ENCODE results near the gene TIMP3. TPM values are rescaled to one million over a fixed set of nuclear protein-coding genes. Genes with fewer than 3 reads are reported as not detected.

TIMP3 gene
- polyA plus RNA-seq, 1 donor from 2014 or later, result 0.72 TPM

DNA sequence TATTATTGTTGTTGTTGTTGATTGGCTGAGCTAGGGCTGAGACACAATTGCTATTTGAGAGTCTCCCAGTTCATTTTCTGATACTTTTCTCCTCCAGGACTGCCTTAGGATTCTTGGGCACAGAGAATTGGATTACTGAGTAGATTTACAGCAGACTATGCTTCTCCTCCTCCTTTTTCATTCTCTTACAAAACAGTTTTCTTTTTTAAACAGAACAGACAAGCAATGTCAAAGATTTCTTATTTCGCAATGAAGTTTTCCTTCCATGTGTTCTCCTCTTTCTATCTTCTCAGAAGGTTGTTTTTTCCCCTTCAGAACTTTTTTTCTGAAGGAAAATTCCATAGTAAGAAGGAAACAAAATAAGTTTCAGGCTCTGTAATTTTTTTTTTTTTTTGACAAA is 19.8 kb upstream of the TIMP3 start:
- H3K79me2 ChIP-seq (replicated peaks; ENCODE audit: insufficient read depth, low read length), result no peaks in the 10 kb centered on the region
- TF ChIP-seq RAD21 (conservative IDR thresholded peaks at IDR 0.05) (no peak), EP300 (conservative IDR thresholded peaks at IDR 0.05; ENCODE audit: poor library complexity, severe bottlenecking) (no peak), TAF1 (IDR thresholded peaks at IDR 0.05; ENCODE audit: low read depth) (no peak), SMC3 (conservative IDR thresholded peaks at IDR 0.05; ENCODE audit: poor library complexity) (no peak), POLR2AphosphoS5 (IDR thresholded peaks at IDR 0.05) (no peak), EZH2 (IDR thresholded peaks at IDR 0.05; ENCODE audit: borderline replicate concordance, insufficient read depth, low read length, poor library complexity, severe bottlenecking) (no peak), MXI1 (conservative IDR thresholded peaks at IDR 0.05; ENCODE audit: poor library complexity, severe bottlenecking) (no peak)
- TF ChIP-seq, protein P1, sequence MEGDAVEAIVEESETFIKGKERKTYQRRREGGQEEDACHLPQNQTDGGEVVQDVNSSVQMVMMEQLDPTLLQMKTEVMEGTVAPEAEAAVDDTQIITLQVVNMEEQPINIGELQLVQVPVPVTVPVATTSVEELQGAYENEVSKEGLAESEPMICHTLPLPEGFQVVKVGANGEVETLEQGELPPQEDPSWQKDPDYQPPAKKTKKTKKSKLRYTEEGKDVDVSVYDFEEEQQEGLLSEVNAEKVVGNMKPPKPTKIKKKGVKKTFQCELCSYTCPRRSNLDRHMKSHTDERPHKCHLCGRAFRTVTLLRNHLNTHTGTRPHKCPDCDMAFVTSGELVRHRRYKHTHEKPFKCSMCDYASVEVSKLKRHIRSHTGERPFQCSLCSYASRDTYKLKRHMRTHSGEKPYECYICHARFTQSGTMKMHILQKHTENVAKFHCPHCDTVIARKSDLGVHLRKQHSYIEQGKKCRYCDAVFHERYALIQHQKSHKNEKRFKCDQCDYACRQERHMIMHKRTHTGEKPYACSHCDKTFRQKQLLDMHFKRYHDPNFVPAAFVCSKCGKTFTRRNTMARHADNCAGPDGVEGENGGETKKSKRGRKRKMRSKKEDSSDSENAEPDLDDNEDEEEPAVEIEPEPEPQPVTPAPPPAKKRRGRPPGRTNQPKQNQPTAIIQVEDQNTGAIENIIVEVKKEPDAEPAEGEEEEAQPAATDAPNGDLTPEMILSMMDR (IDR thresholded peaks at IDR 0.05; ENCODE audit: poor library complexity, severe bottlenecking), result no peak
- TF ChIP-seq, protein P2, sequence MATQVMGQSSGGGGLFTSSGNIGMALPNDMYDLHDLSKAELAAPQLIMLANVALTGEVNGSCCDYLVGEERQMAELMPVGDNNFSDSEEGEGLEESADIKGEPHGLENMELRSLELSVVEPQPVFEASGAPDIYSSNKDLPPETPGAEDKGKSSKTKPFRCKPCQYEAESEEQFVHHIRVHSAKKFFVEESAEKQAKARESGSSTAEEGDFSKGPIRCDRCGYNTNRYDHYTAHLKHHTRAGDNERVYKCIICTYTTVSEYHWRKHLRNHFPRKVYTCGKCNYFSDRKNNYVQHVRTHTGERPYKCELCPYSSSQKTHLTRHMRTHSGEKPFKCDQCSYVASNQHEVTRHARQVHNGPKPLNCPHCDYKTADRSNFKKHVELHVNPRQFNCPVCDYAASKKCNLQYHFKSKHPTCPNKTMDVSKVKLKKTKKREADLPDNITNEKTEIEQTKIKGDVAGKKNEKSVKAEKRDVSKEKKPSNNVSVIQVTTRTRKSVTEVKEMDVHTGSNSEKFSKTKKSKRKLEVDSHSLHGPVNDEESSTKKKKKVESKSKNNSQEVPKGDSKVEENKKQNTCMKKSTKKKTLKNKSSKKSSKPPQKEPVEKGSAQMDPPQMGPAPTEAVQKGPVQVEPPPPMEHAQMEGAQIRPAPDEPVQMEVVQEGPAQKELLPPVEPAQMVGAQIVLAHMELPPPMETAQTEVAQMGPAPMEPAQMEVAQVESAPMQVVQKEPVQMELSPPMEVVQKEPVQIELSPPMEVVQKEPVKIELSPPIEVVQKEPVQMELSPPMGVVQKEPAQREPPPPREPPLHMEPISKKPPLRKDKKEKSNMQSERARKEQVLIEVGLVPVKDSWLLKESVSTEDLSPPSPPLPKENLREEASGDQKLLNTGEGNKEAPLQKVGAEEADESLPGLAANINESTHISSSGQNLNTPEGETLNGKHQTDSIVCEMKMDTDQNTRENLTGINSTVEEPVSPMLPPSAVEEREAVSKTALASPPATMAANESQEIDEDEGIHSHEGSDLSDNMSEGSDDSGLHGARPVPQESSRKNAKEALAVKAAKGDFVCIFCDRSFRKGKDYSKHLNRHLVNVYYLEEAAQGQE (IDR thresholded peaks at IDR 0.05; ENCODE audit: borderline replicate concordance), result no peak
- H3K9me2 ChIP-seq (ENCODE audit: insufficient read depth, low read length), result no peaks in the 10 kb centered on the region
- no peaks in the 10 kb centered on the region for H3F3A ChIP-seq (ENCODE audit: insufficient read depth, low read length, poor library complexity, severe bottlenecking)
- no peaks in the 10 kb centered on the region for H3K9me3 ChIP-seq (ENCODE audit: low read length)
- H3K36me3 ChIP-seq (ENCODE audit: insufficient read depth, low read length), result no peaks in the 10 kb centered on the region
- no peak overlapping the region for H2AFZ ChIP-seq (ENCODE audit: low read depth, low read length)
- no peak overlapping the region for H3K9ac ChIP-seq (ENCODE audit: low read length)
- H4K20me1 ChIP-seq (ENCODE audit: insufficient read depth), result no peaks in the 10 kb centered on the region
- no peak overlapping the region for H3K4me3 ChIP-seq (ENCODE audit: low read length)
- no peaks in the 10 kb centered on the region for H3K27me3 ChIP-seq (ENCODE audit: insufficient read depth, low read depth, low read length)
- H3K4me2 ChIP-seq (ENCODE audit: low read length), result no peak overlapping the region
- no peak overlapping the region for H3K27ac ChIP-seq (ENCODE audit: low read length)

DNA sequence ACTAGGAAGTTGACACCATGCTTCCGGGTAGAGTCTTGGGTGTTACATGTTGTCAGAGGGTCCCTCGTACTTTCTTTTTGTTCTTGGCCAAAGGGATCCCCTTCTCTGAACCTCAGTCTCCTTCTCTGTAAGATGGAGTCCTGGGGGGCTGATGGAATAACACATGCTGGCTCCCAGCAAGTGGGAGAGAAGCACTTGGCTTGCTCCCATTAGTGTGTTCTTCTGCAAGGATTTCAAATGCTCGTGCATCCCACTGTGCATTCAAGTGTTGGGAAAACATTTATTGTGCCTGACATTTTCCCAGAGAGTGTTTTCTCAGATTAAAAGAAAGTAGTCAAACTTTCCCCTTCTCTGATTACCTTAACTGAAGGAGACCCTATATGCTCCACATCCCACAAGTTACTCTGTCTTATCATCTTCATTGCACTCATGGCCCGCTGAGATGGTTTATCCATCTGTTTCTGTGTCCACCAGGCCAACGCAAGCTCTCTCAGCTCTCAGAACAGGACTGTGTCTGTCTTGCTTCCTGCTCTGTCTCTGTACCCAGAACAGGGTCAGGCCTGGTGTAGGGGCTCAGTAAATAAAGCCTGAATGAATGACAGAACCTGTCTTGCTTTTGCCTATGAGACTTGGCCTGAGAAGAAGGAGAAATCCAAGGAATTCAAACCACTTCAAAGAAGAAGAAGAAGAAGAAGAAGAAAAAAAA is 16.0 kb upstream of the TIMP3 start:
- Histone ChIP-seq H3K9ac (ENCODE audit: low read length) (no peak overlapping the region), H3K36me3 (ENCODE audit: insufficient read depth, low read length) (no peaks in the 10 kb centered on the region), H3K9me2 (ENCODE audit: insufficient read depth, low read length) (no peaks in the 10 kb centered on the region), H3K4me3 (ENCODE audit: low read length) (no peak overlapping the region), H3F3A (ENCODE audit: insufficient read depth, low read length, poor library complexity, severe bottlenecking) (no peaks in the 10 kb centered on the region), H4K20me1 (ENCODE audit: insufficient read depth) (no peaks in the 10 kb centered on the region), H2AFZ (ENCODE audit: low read depth, low read length) (no peak overlapping the region), H3K9me3 (ENCODE audit: low read length) (no peaks in the 10 kb centered on the region), H3K27me3 (ENCODE audit: insufficient read depth, low read depth, low read length) (no peaks in the 10 kb centered on the region), H3K79me2 (replicated peaks; ENCODE audit: insufficient read depth, low read length) (no peaks in the 10 kb centered on the region), H3K27ac (ENCODE audit: low read length) (no peak overlapping the region), H3K4me2 (ENCODE audit: low read length) (no peak overlapping the region)
- no peak for TF ChIP-seq POLR2AphosphoS5 (IDR thresholded peaks at IDR 0.05)
- TF ChIP-seq EP300 (conservative IDR thresholded peaks at IDR 0.05; ENCODE audit: poor library complexity, severe bottlenecking), result no peak
- TF ChIP-seq SMC3 (conservative IDR thresholded peaks at IDR 0.05; ENCODE audit: poor library complexity), result no peak
- TF ChIP-seq, protein P2 (IDR thresholded peaks at IDR 0.05; ENCODE audit: borderline replicate concordance), result no peak
- no peak for TF ChIP-seq TAF1 (IDR thresholded peaks at IDR 0.05; ENCODE audit: low read depth)
- no peak for TF ChIP-seq EZH2 (IDR thresholded peaks at IDR 0.05; ENCODE audit: borderline replicate concordance, insufficient read depth, low read length, poor library complexity, severe bottlenecking)
- TF ChIP-seq MXI1 (conservative IDR thresholded peaks at IDR 0.05; ENCODE audit: poor library complexity, severe bottlenecking), result no peak
- TF ChIP-seq RAD21 (conservative IDR thresholded peaks at IDR 0.05), result no peak
- TF ChIP-seq, protein P1 (IDR thresholded peaks at IDR 0.05; ENCODE audit: poor library complexity, severe bottlenecking), result no peak
